Fibroblast of villous mesenchyme (primary cell): ENCODE data around the gene PCDH15. TPM values are rescaled to one million over a fixed set of nuclear protein-coding genes. Genes with fewer than 3 reads are reported as not detected.

ENCODE experiments used
- DNase-seq: peaks from one replicate; pipeline ENCODE4 v3.0.0-alpha.2; 2010; ENCODE audit warnings: low read depth
- H3K4me3 ChIP-seq: 2 replicates; pipeline ENCODE4 v1.5.1; 2011; ENCODE audit warnings: low read depth, mild to moderate bottlenecking, low read length
- total RNA-seq: library from RNA; depleted of rRNA; stranded (reverse); fragments of >200 nt; gene quantifications from 2 replicates; pipeline ENCODE4 v1.2.3, GENCODE V29; 2012
- TF ChIP-seq, protein P1 (sequence below): IDR thresholded peaks from 2 replicates; pipeline ENCODE4 v1.5.1; 2012; ENCODE audit warnings: low read depth, mild to moderate bottlenecking, low read length; ENCODE audit not compliant: insufficient read depth

Gene PCDH15
- total RNA-seq, 1 donor, result not detected

DNA sequence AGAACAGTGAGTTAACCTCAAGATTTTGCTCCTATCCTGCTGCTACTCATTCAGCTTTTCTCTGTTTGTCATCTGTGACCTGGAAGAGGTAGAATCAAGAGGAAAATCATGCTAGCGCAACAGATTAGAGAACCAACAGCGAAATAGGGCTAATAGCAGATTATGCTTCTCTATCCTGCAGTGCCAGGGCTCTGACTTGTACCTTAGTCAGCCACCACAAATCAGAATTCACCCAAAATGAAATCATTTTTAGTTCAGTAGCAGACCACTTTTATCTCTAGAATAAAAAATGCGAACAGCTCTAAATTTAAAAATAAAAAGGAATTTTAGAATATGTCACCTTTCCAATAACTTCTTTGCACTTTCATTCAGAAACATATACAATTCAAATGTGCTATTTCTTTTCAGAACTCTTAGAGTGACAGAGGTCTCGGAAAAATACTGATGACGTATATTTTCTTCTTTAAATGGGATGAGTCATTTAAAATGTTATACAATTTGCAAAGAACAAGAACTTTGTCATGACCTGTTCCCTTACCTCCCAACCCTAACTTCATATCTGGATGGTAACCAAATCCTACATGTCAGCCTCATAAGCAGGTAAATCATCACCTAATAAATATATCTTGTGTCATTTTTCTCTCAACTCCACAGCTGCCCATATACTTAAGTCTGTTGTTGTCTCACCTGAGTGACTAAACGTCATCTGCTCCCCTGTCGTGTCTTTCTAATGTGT, 896.4 kb downstream of the PCDH15 start:
- H3K4me3 ChIP-seq, result no peak overlapping the region
- TF ChIP-seq, protein P1, sequence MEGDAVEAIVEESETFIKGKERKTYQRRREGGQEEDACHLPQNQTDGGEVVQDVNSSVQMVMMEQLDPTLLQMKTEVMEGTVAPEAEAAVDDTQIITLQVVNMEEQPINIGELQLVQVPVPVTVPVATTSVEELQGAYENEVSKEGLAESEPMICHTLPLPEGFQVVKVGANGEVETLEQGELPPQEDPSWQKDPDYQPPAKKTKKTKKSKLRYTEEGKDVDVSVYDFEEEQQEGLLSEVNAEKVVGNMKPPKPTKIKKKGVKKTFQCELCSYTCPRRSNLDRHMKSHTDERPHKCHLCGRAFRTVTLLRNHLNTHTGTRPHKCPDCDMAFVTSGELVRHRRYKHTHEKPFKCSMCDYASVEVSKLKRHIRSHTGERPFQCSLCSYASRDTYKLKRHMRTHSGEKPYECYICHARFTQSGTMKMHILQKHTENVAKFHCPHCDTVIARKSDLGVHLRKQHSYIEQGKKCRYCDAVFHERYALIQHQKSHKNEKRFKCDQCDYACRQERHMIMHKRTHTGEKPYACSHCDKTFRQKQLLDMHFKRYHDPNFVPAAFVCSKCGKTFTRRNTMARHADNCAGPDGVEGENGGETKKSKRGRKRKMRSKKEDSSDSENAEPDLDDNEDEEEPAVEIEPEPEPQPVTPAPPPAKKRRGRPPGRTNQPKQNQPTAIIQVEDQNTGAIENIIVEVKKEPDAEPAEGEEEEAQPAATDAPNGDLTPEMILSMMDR, result no peak
- DNase-seq, result no peak

- H3K4me3 ChIP-seq, result no peak overlapping the region
- no peak for DNase-seq
- TF ChIP-seq, protein P1, result no peak
Measured at GRCh38 chr10:53903756-53904155, 897.3 kb downstream of the PCDH15 start.

GRCh38 chr10:53899463-53900160, 901.4 kb downstream of the PCDH15 start:
- DNase-seq, result no peak
- TF ChIP-seq, protein P1, result no peak
- no peak overlapping the region for H3K4me3 ChIP-seq

GRCh38 chr10:53898532-53898931, 902.5 kb downstream of the PCDH15 start:
- TF ChIP-seq, protein P1, result no peak
- DNase-seq, result no peak
- no peak overlapping the region for H3K4me3 ChIP-seq

DNA sequence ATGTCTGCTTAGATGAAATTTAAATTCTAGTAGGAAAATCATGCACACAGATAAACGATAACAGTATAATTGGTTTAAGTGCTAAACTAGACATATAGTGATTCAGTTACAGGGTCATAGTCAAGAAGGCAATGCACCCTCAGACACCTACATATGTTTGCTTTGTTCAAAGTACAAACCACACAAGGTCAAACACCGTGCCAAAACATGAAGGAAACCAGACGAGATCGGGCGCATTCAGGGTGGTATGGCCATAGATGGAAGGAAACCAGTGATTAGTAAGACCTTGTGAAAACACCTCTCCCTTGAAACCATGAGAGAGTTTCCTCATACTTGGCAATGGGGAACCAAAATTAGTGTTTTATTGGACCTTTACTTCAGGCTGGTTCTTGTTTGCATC, 906.9 kb downstream of the PCDH15 start:
- TF ChIP-seq, protein P1, result no peak
- DNase-seq, result no peak
- no peak overlapping the region for H3K4me3 ChIP-seq

GRCh38 chr10:53893061-53893460, 908.0 kb downstream of the PCDH15 start:
- no peak for DNase-seq

More at GRCh38 chr10:53893061-53893460, 908.0 kb downstream of the PCDH15 start:
- no peak overlapping the region for H3K4me3 ChIP-seq
- TF ChIP-seq, protein P1, result no peak
